Stimulated activated CD4-positive, alpha-beta T cell treated with anti-CD3 and anti-CD28 coated beads, Interleukin-12 subunit alpha, Interleukin-12 subunit beta, amount 100 ng/mL, for 24 hours (primary cell): ENCODE results near the gene HARBI1.

ENCODE experiments used
- DNase-seq, 2 experiments: peaks; one replicate each; pipeline ENCODE4 v3.0.0-alpha.2; 2020; ENCODE audit warnings: low read depth in 2 of 2

The HARBI1 gene

DNA sequence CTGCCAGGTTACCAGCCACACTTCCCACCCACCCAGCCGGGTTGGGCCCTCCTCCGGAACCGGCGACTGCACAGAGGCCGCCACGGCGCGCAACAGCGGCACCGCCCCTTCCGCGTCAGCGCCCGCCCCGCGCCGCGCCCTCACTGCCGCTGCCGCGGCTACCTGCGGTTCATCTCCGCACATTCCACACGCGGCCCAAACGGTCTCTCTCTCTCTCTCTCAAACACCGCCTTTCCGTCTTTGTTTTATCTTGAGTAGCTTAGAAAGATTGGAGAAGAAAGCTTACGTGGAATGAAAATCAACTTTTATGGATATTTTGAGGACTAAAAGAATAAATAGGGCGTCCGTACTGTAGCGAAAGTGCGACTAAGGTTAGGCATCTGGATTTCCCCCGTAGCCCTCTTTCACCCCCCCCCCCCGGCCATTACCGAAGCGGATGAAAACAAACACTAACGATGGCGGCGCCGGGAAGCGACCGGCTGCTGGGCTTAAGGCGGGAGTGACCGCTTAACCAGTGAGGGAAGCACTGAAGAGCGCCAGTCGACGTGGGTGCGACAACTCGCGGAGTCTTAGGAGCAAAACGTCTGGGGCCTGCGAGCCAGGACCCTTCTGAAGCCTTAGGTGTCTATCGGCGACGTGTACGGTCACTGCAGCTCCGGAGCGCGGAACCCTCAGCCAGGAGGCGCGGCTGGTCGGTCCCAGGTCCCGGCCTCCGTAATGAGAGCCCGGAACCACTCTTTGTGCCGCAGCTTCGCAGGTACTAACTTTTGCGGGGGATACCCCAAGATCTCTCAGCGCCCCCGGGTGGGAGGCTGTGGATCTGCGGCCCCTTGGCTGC is at the start of gene HARBI1, which contains the start of gene ATG13:
TSS of gene HARBI1 (minus strand) at position 94 of the 838 bp plus-strand sequence. CDS start 990 bp downstream, outside the sequence.
TSS of gene ATG13 (plus strand) at position 420 of the 838 bp plus-strand sequence. CDS start 26,739 bp downstream, outside the sequence.
- peak; percentile 83 to 86 for DNase-seq

DNA sequence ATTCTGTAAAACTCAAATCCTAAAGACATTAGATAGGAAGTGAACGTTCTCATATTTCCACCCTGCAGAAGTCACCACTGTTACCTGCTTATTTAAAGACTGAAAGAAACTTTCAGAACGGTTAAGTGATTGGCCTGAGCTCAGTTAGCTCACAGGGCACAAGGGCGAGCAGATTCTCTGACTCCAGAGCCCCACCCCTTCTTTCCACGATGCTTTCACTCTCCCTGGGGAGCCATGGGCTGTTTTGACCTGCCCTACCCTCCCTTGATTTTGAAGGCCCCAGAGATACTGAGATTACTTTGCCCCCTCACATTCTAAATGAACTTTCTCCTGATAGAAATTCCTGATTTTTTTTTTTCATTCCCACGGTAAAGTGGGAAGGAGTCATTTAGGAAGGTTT is 49.5 kb upstream of the HARBI1 start:
- DNase-seq, result no peak

- DNase-seq, result no peak
Measured at GRCh38 chr11:46665356-46665755, 48.3 kb upstream of the HARBI1 start.

- DNase-seq, result no peak
Measured at GRCh38 chr11:46664612-46665011, 47.6 kb upstream of the HARBI1 start.

DNA sequence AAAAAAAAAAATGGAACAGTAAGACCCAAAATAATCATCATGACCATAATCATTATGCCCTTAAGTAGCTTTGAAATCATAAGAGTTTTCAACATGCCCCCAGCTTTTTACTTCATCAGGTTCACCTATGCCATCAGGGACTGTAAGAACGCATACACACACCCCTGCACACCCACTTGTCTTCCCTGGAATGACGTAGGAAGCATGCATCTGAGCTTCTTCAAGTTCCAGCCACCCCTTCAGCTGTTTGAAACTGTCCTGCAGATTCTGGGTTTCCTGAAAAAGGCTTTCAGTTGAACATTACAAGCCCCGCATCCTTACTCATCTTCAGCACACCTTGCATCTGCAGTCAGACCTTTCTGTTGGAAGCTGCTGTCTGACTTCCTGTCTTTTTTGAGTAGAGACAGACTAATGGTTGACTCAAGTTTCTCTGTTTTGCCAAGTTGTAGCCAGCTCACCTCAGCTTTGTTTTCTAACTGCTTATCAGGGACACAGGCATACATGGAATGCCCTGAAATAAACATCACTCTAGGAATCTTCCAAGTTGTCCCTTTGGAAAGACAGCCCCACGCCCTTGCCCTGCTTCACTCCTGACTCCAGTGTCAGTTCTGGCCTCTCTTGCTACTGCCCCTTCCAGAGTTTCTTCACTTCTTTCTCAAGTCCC is 46.4 kb upstream of the HARBI1 start:
- DNase-seq, result no peak

DNA sequence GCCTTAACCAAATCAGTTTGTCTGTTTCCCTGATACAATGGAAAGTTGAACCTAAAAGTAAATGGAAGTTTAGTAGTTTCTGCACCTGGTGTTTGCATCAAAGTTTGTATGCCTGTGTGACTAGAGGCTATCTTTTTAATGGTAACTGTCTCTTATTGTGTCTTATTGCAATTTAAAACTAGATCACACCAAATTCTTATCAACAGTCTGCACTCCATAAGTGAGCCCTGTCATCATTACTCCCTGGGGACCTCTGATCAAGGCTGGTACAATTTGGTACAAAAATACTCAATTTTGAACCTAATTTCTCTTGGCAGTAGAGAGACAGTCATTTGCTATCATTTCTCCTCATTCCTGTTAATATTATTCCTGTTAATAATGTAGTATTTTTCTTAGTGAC is 45.3 kb upstream of the HARBI1 start:
- no peak for DNase-seq

- DNase-seq, result no peak
Measured at GRCh38 chr11:46661836-46662235, 44.8 kb upstream of the HARBI1 start.

- DNase-seq, result no peak
Measured at GRCh38 chr11:46659908-46660307, 42.9 kb upstream of the HARBI1 start.

GRCh38 chr11:46658259-46658658 is 41.2 kb upstream of the HARBI1 start:
- no peak for DNase-seq

DNA sequence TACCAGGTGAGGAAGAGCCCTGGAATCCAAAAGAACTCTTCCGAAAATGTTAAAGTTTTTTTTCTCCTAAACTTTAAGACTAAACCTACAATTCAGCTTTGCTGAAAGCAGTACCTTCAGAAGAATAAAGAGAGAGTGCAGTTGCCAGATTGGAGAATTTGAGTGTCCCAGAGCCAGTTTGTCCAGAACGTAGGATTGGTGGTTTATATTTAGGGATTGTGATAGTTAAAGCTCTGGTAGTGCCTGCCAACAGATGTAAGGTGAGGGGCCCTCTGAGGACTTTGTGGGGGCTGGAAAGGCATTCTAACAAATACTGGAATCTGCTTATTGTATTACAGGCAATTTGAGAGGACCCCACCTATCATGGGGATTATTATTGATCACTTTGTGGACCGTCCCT is 40.2 kb upstream of the HARBI1 start:
- no peak for DNase-seq

DNA sequence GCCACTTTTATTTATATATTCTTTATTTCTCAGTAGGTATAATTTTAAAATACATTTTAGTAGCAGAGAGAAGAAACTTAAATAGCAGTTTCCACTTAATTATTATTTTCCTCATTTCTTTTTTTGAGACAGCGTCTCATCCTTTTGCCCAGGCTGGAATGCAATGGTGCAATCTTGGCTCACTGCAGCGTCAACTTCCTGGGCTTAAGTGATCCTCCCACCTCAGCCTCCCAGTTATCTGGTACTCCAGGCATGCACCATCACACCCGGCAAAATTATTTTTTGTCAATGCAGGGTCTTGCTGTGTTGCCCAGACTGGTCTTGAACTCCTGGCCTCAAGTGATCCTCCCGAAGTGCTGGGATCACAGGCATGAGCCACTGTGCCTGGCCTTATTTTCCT is 38.6 kb upstream of the HARBI1 start:
- DNase-seq, result no peak

GRCh38 chr11:46649180-46649738 is 32.2 kb upstream of the HARBI1 start:
- no peak for DNase-seq

- DNase-seq, result no peak
Measured at GRCh38 chr11:46643986-46644385, 27.0 kb upstream of the HARBI1 start.

- DNase-seq, result no peak
Measured at GRCh38 chr11:46643531-46643930, 26.5 kb upstream of the HARBI1 start.

GRCh38 chr11:46642627-46643335 is 25.8 kb upstream of the HARBI1 start:
- no peak for DNase-seq

DNA sequence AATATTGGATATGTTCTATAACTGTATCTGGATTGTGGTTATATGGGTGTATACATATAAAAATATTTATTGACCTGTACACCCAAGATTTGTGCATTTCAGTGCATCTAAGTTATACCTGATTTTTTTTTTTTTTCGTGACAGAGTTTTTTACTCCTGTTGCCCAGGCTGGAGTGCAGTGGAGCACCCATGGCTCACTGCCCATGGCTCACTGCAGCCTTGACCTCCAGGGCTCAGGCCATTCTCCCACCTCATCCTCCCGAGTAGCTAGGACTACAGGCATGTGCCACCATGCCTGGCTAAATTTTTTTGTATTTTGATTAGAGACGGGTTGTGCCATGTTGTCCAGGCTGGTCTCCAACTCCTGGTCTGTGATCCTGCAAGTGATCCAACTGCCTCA is 24.6 kb upstream of the HARBI1 start:
- DNase-seq, result no peak

GRCh38 chr11:46640036-46640788 is 23.2 kb upstream of the HARBI1 start:
- DNase-seq, result no peak

GRCh38 chr11:46639197-46639839 is 22.3 kb upstream of the HARBI1 start:
- no peak for DNase-seq

GRCh38 chr11:46637546-46637945 is 20.5 kb upstream of the HARBI1 start:
- DNase-seq, result no peak

DNA sequence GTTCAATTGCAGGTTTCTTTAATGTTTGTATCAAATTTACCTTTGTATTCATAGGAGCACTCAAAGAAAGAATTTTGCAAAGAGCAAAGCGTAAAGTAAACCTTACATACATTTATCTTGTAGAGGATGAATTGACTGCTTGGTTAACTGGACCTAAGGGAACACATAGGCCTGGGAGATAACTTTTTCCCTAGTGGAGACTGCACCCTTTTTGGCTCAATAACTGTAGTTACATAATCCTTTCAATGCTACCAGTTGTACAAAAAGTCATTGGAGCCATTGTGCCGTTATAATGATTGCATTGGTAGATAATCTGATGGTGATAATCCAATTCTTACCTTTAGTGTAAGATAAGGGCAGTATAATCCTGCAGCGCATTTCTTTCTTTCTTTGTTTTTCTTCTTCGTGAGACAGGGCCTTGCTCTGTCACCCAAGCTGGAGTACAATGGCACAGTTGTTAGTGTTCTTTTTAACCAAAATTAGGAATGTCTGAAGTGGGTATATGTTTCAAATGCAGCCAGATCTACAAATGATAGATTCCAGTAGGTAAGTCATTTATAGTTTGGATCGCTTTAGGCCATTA is 18.6 kb upstream of the HARBI1 start:
- no peak for DNase-seq
